Liver (tissue), 9 donors: ENCODE results near the gene APOC1. TPM values are rescaled to one million over a fixed set of nuclear protein-coding genes. Genes with fewer than 3 reads are reported as not detected.

Experiments
- DNase-seq: peaks from one replicate; pipeline ENCODE4 v3.0.0-alpha.2; 2017; ENCODE audit warnings: low spot score
- H3K27ac ChIP-seq, 2 donors: one replicate each; pipeline ENCODE4 v1.7.0; 2013; ENCODE audit warnings: inconsistent platforms in 2 of 2, low read length in 2 of 2, control low read depth in 1 of 2, low read depth in 1 of 2, mild to moderate bottlenecking in 1 of 2
- H3K27me3 ChIP-seq, 4 donors: one replicate each; pipeline versions ENCODE4 v1.6.1 to v1.7.0; 2013; ENCODE audit warnings: low read length in 3 of 4, inconsistent platforms in 1 of 4, mild to moderate bottlenecking in 1 of 4, moderate library complexity in 1 of 4; ENCODE audit not compliant: control insufficient read depth in 4 of 4, insufficient read depth in 4 of 4
- H3K36me3 ChIP-seq, 4 donors: one replicate each; pipeline versions ENCODE4 v1.6.1 to v1.7.0; 2013; ENCODE audit warnings: low read length in 3 of 4, mild to moderate bottlenecking in 3 of 4, low read depth in 1 of 4, moderate library complexity in 1 of 4; ENCODE audit not compliant: control insufficient read depth in 4 of 4, insufficient read depth in 3 of 4
- H3K4me1 ChIP-seq, 4 donors: one replicate each; pipeline versions ENCODE4 v1.6.1 to v1.7.0; 2013; ENCODE audit warnings: low read length in 3 of 4, mild to moderate bottlenecking in 3 of 4, moderate library complexity in 1 of 4; ENCODE audit not compliant: control insufficient read depth in 4 of 4, insufficient read depth in 4 of 4
- H3K4me3 ChIP-seq, 3 donors: one replicate each; pipeline versions ENCODE4 v1.6.1 to v1.7.0; 2013; ENCODE audit warnings: low read length in 3 of 3, control low read depth in 1 of 3, low read depth in 1 of 3, mild to moderate bottlenecking in 1 of 3
- H3K9ac ChIP-seq, 2 donors: one replicate each; pipeline ENCODE4 v1.7.0; 2013; ENCODE audit warnings: low read length in 2 of 2, mild to moderate bottlenecking in 2 of 2, moderate library complexity in 2 of 2, control low read depth in 1 of 2, low read depth in 1 of 2
- H3K9me3 ChIP-seq, 4 donors: one replicate each; pipeline versions ENCODE4 v1.6.1 to v1.7.0; 2013; ENCODE audit warnings: low read length in 3 of 4; ENCODE audit not compliant: control insufficient read depth in 4 of 4
- EGR1 ChIP-seq, 2 donors: IDR thresholded peaks; 2 replicates each; pipeline ENCODE4 v1.6.1; 2016 to 2018; ENCODE audit warnings: antibody characterized with exemption in 2 of 2, low read depth in 2 of 2
- FOXA1 ChIP-seq: IDR thresholded peaks from 2 replicates; pipeline ENCODE4 v1.6.1; 2016; ENCODE audit warnings: antibody characterized with exemption
- FOXA2 ChIP-seq: IDR thresholded peaks from 2 replicates; pipeline ENCODE4 v1.6.1; 2016; ENCODE audit warnings: antibody characterized with exemption
- GABPA ChIP-seq, 2 donors: IDR thresholded peaks in 1 of 2; conservative IDR thresholded peaks in 1 of 2; 2 replicates each; pipeline ENCODE4 v1.6.1; 2016; ENCODE audit warnings: antibody characterized with exemption in 2 of 2, mild to moderate bottlenecking in 1 of 2, moderate library complexity in 1 of 2
- HNF4A ChIP-seq, 2 donors: conservative IDR thresholded peaks; 2 replicates each; pipeline ENCODE4 v1.6.1; 2016; ENCODE audit warnings: antibody characterized with exemption in 2 of 2, mild to moderate bottlenecking in 2 of 2
- HNF4G ChIP-seq: IDR thresholded peaks from 2 replicates; pipeline ENCODE4 v1.6.1; 2016; ENCODE audit warnings: antibody characterized with exemption
- JUND ChIP-seq, 2 donors: IDR thresholded peaks; 2 replicates each; pipeline ENCODE4 v1.6.1; 2016; ENCODE audit warnings: antibody characterized with exemption in 2 of 2
- NR2F2 ChIP-seq: IDR thresholded peaks from 2 replicates; pipeline ENCODE4 v1.6.1; 2016; ENCODE audit warnings: antibody characterized with exemption
- RAD21 ChIP-seq, 2 donors: IDR thresholded peaks; 2 replicates each; pipeline ENCODE4 v1.6.1; 2016; ENCODE audit warnings: antibody characterized with exemption in 2 of 2, mild to moderate bottlenecking in 2 of 2
- RXRA ChIP-seq, 2 donors: IDR thresholded peaks; 2 replicates each; pipeline ENCODE4 v1.6.1; 2017 to 2018; ENCODE audit warnings: antibody characterized with exemption in 2 of 2, mild to moderate bottlenecking in 1 of 2
- SP1 ChIP-seq: IDR thresholded peaks from 2 replicates; pipeline ENCODE4 v1.6.1; 2018; ENCODE audit warnings: antibody characterized with exemption, mild to moderate bottlenecking
- TAF1 ChIP-seq: conservative IDR thresholded peaks from 2 replicates; pipeline ENCODE4 v1.6.1; 2016; ENCODE audit warnings: antibody characterized with exemption, mild to moderate bottlenecking
- YY1 ChIP-seq: IDR thresholded peaks from 2 replicates; pipeline ENCODE4 v1.6.1; 2016; ENCODE audit warnings: antibody characterized with exemption, mild to moderate bottlenecking
- WGBS: extraction: QIAGEN DNeasy Blood & Tissue Kit; methylation state at CpG from one replicate; pipeline ENCODE4 v1.1.7; 2013; 5-methylcytosine and 5-hydroxymethylcytosine counted together
- polyA plus RNA-seq, 2 donors: library from polyadenylated mRNA; stranded (reverse) in 1 of 2; unstranded in 1 of 2; fragments of 200-250 nt in 1 of 2; fragments of >200 nt in 1 of 2; fragmentation: Nextera tagmentation in 1 of 2; extraction: Ambion mirVana in 1 of 2; gene quantifications; one replicate each; pipeline versions ENCODE4 v1.2.1 to v1.2.3, GENCODE V29; 2013 to 2015
- total RNA-seq, 2 donors: library from RNA; depleted of rRNA; stranded (reverse); fragments of >200 nt; gene quantifications; one replicate each; pipeline ENCODE4 v1.2.3, GENCODE V29; 2014
- TF ChIP-seq, protein P1 (sequence below): IDR thresholded peaks from 2 replicates; pipeline ENCODE4 v1.6.1; 2016; ENCODE audit warnings: antibody characterized with exemption, mild to moderate bottlenecking
- TF ChIP-seq, protein P2 (sequence below): IDR thresholded peaks from 2 replicates; pipeline ENCODE4 v1.6.1; 2016; ENCODE audit warnings: antibody characterized with exemption
- TF ChIP-seq, protein P3 (sequence below): IDR thresholded peaks from 2 replicates; pipeline ENCODE4 v1.6.1; 2016; ENCODE audit warnings: antibody characterized with exemption
- TF ChIP-seq, protein P4 (sequence below): fragments of 150-350 bp; IDR thresholded peaks from 2 replicates; pipeline ENCODE4 v1.5.1; 2017; ENCODE audit warnings: improper control_type of control experiment, low read depth, low read length; ENCODE audit not compliant: missing input control
- TF ChIP-seq, protein P5 (sequence below): IDR thresholded peaks from 2 replicates; pipeline ENCODE4 v1.6.1; 2016; ENCODE audit warnings: antibody characterized with exemption
- donor health status: healthy.
- donor health status: healthy.
- donor health status: healthy.
- donor health status: healthy.
- donor health status: healthy.

APOC1 gene
- total and polyA plus RNA-seq, 4 donors: 612 to 10,095 (median 2,966) TPM

DNA sequence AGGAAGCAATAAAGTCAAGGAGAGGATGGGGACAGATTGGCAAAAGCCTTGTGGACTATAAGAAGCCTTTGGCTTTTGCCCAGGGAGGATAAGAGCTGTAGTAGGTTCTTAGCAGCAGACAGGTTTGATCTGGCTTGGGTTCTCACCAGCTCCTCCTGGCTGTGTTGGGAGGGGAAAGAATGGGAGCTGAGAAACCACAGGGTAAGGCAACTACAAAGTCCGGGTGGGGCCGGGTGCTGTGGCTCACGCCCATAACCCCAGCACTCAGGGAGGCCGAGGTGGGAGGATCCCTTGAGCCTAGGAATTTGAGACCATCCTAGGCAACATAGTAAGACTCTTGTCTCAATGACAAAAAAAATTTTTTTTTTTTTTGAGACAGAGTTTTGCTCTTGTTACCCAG is 47.7 kb upstream of the APOC1 start:
- H3K4me1 ChIP-seq: peaks cover 0 to 2% (median under 1%) of the 10 kb centered on the region in 4 donors
- no peaks in the 10 kb centered on the region for H3K9me3 ChIP-seq
- no peak overlapping the region for H3K27ac ChIP-seq
- WGBS: 78% methylated on average over 4 of the region's 4 CpGs
- H3K27me3 ChIP-seq: no peaks in the 10 kb centered on the region
- DNase-seq: no peak
- no peak overlapping the region for H3K4me3 ChIP-seq
- H3K9ac ChIP-seq: no peak overlapping the region
- TF ChIP-seq SP1 (no peak), NR2F2 (no peak), HNF4G (no peak), FOXA2 (no peak), EGR1 (IDR thresholded peaks at IDR 0.05; ENCODE audit: low read depth in 2 of 2) (no peak), RXRA (IDR thresholded peaks at IDR 0.05) (no peak), RAD21 (IDR thresholded peaks at IDR 0.05) (no peak), TAF1 (no peak), YY1 (no peak), FOXA1 (no peak), JUND (IDR thresholded peaks at IDR 0.05) (no peak), HNF4A (conservative IDR thresholded peaks at IDR 0.05) (no peak), GABPA (IDR thresholded peaks at IDR 0.05 in 1 of 2, conservative IDR thresholded peaks at IDR 0.05 in 1 of 2) (no peak)
- TF ChIP-seq, protein P1, sequence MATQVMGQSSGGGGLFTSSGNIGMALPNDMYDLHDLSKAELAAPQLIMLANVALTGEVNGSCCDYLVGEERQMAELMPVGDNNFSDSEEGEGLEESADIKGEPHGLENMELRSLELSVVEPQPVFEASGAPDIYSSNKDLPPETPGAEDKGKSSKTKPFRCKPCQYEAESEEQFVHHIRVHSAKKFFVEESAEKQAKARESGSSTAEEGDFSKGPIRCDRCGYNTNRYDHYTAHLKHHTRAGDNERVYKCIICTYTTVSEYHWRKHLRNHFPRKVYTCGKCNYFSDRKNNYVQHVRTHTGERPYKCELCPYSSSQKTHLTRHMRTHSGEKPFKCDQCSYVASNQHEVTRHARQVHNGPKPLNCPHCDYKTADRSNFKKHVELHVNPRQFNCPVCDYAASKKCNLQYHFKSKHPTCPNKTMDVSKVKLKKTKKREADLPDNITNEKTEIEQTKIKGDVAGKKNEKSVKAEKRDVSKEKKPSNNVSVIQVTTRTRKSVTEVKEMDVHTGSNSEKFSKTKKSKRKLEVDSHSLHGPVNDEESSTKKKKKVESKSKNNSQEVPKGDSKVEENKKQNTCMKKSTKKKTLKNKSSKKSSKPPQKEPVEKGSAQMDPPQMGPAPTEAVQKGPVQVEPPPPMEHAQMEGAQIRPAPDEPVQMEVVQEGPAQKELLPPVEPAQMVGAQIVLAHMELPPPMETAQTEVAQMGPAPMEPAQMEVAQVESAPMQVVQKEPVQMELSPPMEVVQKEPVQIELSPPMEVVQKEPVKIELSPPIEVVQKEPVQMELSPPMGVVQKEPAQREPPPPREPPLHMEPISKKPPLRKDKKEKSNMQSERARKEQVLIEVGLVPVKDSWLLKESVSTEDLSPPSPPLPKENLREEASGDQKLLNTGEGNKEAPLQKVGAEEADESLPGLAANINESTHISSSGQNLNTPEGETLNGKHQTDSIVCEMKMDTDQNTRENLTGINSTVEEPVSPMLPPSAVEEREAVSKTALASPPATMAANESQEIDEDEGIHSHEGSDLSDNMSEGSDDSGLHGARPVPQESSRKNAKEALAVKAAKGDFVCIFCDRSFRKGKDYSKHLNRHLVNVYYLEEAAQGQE: no peak
- TF ChIP-seq, protein P2, sequence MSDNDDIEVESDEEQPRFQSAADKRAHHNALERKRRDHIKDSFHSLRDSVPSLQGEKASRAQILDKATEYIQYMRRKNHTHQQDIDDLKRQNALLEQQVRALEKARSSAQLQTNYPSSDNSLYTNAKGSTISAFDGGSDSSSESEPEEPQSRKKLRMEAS: no peak
- TF ChIP-seq, protein P3, sequence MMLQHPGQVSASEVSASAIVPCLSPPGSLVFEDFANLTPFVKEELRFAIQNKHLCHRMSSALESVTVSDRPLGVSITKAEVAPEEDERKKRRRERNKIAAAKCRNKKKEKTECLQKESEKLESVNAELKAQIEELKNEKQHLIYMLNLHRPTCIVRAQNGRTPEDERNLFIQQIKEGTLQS: no peak
- TF ChIP-seq, protein P4, sequence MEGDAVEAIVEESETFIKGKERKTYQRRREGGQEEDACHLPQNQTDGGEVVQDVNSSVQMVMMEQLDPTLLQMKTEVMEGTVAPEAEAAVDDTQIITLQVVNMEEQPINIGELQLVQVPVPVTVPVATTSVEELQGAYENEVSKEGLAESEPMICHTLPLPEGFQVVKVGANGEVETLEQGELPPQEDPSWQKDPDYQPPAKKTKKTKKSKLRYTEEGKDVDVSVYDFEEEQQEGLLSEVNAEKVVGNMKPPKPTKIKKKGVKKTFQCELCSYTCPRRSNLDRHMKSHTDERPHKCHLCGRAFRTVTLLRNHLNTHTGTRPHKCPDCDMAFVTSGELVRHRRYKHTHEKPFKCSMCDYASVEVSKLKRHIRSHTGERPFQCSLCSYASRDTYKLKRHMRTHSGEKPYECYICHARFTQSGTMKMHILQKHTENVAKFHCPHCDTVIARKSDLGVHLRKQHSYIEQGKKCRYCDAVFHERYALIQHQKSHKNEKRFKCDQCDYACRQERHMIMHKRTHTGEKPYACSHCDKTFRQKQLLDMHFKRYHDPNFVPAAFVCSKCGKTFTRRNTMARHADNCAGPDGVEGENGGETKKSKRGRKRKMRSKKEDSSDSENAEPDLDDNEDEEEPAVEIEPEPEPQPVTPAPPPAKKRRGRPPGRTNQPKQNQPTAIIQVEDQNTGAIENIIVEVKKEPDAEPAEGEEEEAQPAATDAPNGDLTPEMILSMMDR: no peak
- TF ChIP-seq, protein P5, sequence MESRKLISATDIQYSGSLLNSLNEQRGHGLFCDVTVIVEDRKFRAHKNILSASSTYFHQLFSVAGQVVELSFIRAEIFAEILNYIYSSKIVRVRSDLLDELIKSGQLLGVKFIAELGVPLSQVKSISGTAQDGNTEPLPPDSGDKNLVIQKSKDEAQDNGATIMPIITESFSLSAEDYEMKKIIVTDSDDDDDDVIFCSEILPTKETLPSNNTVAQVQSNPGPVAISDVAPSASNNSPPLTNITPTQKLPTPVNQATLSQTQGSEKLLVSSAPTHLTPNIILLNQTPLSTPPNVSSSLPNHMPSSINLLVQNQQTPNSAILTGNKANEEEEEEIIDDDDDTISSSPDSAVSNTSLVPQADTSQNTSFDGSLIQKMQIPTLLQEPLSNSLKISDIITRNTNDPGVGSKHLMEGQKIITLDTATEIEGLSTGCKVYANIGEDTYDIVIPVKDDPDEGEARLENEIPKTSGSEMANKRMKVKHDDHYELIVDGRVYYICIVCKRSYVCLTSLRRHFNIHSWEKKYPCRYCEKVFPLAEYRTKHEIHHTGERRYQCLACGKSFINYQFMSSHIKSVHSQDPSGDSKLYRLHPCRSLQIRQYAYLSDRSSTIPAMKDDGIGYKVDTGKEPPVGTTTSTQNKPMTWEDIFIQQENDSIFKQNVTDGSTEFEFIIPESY: no peak
- peaks cover 5 to 22% (median 10%) of the 10 kb centered on the region in 4 donors for H3K36me3 ChIP-seq
